C4-2B (cell line): Measurements from ENCODE around the gene BRINP2.

Experiments used
- ZFX ChIP-seq: fragments of 450-650 bp; IDR thresholded peaks from 2 replicates; pipeline ENCODE4 v1.6.1; 2017
- TF ChIP-seq, protein P1 (sequence below): fragments of 450-650 bp; conservative IDR thresholded peaks from 2 replicates; pipeline ENCODE4 v1.5.1; 2017; ENCODE audit warnings: mild to moderate bottlenecking

GRCh38 chr1:177172272-177172671 is 1.5 kb downstream of the BRINP2 start:
- TF ChIP-seq, protein P1, sequence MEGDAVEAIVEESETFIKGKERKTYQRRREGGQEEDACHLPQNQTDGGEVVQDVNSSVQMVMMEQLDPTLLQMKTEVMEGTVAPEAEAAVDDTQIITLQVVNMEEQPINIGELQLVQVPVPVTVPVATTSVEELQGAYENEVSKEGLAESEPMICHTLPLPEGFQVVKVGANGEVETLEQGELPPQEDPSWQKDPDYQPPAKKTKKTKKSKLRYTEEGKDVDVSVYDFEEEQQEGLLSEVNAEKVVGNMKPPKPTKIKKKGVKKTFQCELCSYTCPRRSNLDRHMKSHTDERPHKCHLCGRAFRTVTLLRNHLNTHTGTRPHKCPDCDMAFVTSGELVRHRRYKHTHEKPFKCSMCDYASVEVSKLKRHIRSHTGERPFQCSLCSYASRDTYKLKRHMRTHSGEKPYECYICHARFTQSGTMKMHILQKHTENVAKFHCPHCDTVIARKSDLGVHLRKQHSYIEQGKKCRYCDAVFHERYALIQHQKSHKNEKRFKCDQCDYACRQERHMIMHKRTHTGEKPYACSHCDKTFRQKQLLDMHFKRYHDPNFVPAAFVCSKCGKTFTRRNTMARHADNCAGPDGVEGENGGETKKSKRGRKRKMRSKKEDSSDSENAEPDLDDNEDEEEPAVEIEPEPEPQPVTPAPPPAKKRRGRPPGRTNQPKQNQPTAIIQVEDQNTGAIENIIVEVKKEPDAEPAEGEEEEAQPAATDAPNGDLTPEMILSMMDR: no peak
- TF ChIP-seq ZFX: no peak
